Measurements from ENCODE around the gene TRIM24. TPM values are rescaled to one million over a fixed set of nuclear protein-coding genes. Genes with fewer than 3 reads are reported as not detected.
A peak's percentile ranks its signal among the peaks of the same experiment; 100 is the strongest.
"Not testable (repeated sequence)": the region's sequence is repeated elsewhere in the genome, so short reads cannot be mapped to it uniquely, and the experiment has no call there.

TRIM24 gene
- total RNA-seq, 6 donors from 2014 or later: 11.5 to 30.6 (median 23.7) TPM

DNA sequence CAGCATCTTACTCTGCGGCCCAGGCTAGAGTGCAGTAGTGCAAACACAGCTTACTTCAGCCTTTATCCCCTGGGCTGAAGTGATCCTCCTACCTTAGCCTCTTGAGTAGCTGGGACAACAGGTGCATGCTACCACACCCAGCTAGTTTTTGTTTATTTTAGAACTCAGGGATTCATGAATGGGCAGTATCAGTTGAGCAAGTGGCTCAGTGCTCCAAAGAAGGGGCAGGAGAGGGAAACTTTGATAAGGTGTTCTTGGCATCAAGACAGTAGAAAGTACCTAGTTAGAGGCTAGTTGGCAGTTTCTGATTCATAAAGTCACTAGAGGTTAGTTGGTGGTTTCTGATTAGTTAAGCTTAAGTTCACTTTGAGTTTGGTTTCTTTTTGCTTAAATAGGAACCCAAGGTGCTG is 18.4 kb downstream of the TRIM24 start:
- Histone ChIP-seq H3K4me3 (no peak overlapping the region), H3K27me3 (no peaks in the 10 kb centered on the region), H3K4me1 (peaks cover 17 to 48% (median 37%) of the 10 kb centered on the region in 4 donors), H3K9me3 (no peaks in the 10 kb centered on the region), H3K27ac (peak overlapping the region in 2 of 4 donors; percentile 7 to 26), H3K36me3 (no peaks in the 10 kb centered on the region)
- peak in 1 of 2 donors; percentile 41 for TF ChIP-seq POLR2AphosphoS5 (IDR thresholded peaks at IDR 0.05)
- no peak for TF ChIP-seq POLR2A (IDR thresholded peaks at IDR 0.05)
- peak in 1 of 4 donors; percentile 71 for TF ChIP-seq EP300 (IDR thresholded peaks at IDR 0.05)
- 69 to 72% methylated on average over 1 of the region's 1 CpG for whole genome bisulfite sequencing, 2 donors
- peak in 1 of 2 donors; percentile 68 for DNase-seq
- ATAC-seq (ENCODE audit: low FRiP score in 2 of 2): peak; percentile 55 to 87

DNA sequence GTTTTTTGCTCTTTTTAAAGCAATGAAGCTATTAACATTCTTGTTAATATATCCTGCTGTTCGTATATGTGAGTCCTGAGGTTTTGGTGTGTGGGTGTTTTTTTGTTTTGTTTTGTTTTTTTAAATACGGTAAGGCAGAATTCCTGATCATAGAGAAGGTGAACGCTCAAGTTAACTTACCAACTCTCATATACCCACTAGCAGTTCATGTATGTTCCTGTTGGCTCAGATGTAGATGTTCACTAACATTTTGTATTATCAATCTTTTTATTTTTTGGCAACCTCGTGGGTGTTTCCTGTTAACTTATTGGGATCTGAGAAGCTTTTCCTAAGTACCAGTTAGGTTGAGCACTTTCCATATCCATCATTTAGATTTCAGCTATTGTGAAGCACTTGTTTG is 20.5 kb downstream of the TRIM24 start:
- H3K4me3 ChIP-seq: no peak overlapping the region
- no peak for DNase-seq
- no peaks in the 10 kb centered on the region for H3K9me3 ChIP-seq
- H3K36me3 ChIP-seq: no peaks in the 10 kb centered on the region
- H3K27ac ChIP-seq: no peak overlapping the region
- TF ChIP-seq EP300 (IDR thresholded peaks at IDR 0.05) (no peak), POLR2AphosphoS5 (IDR thresholded peaks at IDR 0.05) (no peak), POLR2A (IDR thresholded peaks at IDR 0.05) (no peak)
- TF ChIP-seq, protein P1, sequence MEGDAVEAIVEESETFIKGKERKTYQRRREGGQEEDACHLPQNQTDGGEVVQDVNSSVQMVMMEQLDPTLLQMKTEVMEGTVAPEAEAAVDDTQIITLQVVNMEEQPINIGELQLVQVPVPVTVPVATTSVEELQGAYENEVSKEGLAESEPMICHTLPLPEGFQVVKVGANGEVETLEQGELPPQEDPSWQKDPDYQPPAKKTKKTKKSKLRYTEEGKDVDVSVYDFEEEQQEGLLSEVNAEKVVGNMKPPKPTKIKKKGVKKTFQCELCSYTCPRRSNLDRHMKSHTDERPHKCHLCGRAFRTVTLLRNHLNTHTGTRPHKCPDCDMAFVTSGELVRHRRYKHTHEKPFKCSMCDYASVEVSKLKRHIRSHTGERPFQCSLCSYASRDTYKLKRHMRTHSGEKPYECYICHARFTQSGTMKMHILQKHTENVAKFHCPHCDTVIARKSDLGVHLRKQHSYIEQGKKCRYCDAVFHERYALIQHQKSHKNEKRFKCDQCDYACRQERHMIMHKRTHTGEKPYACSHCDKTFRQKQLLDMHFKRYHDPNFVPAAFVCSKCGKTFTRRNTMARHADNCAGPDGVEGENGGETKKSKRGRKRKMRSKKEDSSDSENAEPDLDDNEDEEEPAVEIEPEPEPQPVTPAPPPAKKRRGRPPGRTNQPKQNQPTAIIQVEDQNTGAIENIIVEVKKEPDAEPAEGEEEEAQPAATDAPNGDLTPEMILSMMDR (IDR thresholded peaks at IDR 0.05): no peak
- H3K4me1 ChIP-seq: peaks cover 15 to 44% (median 26%) of the 10 kb centered on the region in 4 donors
- 66 to 75% methylated on average over 4 of the region's 4 CpGs for WGBS, 2 donors
- no peaks in the 10 kb centered on the region for H3K27me3 ChIP-seq
- no peak for ATAC-seq (ENCODE audit: low FRiP score in 2 of 2)

- Histone ChIP-seq H3K36me3 (no peaks in the 10 kb centered on the region), H3K4me1 (peaks cover 14 to 36% (median 25%) of the 10 kb centered on the region in 4 donors), H3K27me3 (no peaks in the 10 kb centered on the region), H3K9me3 (no peaks in the 10 kb centered on the region), H3K4me3 (no peak overlapping the region), H3K27ac (no peak overlapping the region)
- DNase-seq (no peak), ATAC-seq (ENCODE audit: low FRiP score in 2 of 2) (no peak)
- 76 to 77% methylated on average over 11 of the region's 11 CpGs for WGBS, 2 donors
- no peak for TF ChIP-seq POLR2A (IDR thresholded peaks at IDR 0.05)
- no peak for TF ChIP-seq EP300 (IDR thresholded peaks at IDR 0.05)
- TF ChIP-seq POLR2AphosphoS5 (IDR thresholded peaks at IDR 0.05): no peak
Observed at GRCh38 chr7:138481447-138482380, 21.7 kb downstream of the TRIM24 start.

GRCh38 chr7:138483531-138483930 is 23.5 kb downstream of the TRIM24 start:
- TF ChIP-seq POLR2AphosphoS5 (IDR thresholded peaks at IDR 0.05) (no peak), EP300 (IDR thresholded peaks at IDR 0.05) (no peak), POLR2A (IDR thresholded peaks at IDR 0.05) (no peak)
- TF ChIP-seq, protein P1 (IDR thresholded peaks at IDR 0.05): no peak
- Histone ChIP-seq H3K27ac (peak overlapping the region in 1 of 4 donors; percentile 11), H3K4me1 (peaks cover 4 to 20% (median 8%) of the 10 kb centered on the region in 4 donors), H3K4me3 (no peak overlapping the region), H3K9me3 (no peaks in the 10 kb centered on the region), H3K36me3 (no peaks in the 10 kb centered on the region), H3K27me3 (no peaks in the 10 kb centered on the region)
- WGBS, 2 donors: 73 to 93% methylated on average over 2 of the region's 2 CpGs
- DNase-seq (no peak), ATAC-seq (ENCODE audit: low FRiP score in 2 of 2) (no peak)

DNA sequence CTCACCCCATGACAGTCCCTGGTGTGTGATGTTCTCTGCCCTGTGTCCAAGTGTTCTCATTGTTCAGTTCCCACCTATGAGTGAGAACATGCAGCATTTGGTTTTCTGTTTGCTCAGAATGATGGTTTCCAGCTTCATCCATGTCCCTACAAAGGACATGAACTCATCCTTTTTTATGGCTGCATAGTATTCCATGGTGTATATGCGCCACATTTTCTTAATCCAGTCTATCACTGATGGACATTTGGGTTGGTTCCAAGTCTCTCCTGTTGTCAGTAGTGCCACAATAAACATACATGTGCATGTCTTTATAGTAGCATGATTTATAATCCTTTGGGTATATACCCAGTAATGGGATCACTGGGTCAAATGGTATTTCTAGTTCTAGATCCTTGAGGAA is 25.4 kb downstream of the TRIM24 start:
- DNase-seq; H3K27ac ChIP-seq; H3K4me3 ChIP-seq; H3K27me3 ChIP-seq; H3K36me3 ChIP-seq; ATAC-seq (ENCODE audit: low FRiP score in 2 of 2); H3K9me3 ChIP-seq: not testable (repeated sequence)
- H3K4me1 ChIP-seq: peaks cover 0 to 11% (median 3%) of the 10 kb centered on the region in 4 donors
- 100% methylated on average over 1 of the region's 1 CpG for WGBS, 2 donors

DNA sequence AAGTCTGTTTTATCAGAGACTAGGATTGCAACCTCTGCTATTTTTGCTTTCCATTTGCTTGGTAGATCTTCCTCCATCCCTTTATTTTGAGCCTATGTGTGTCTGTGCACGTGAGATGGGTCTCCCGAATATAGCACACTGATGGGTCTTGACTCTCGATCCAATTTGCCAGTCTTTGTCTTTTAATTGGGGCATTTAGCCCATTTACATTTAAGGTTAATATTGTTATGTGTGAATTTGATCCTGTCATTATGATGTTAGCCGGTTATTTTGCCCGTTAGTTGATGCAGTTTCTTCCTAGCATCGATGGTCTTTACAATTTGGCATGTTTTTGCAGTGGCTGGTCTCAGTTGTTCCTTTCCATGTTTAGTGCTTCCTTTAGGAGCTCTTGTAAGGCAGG is 29.1 kb downstream of the TRIM24 start:
- H3K36me3 ChIP-seq; H3K9me3 ChIP-seq; H3K27me3 ChIP-seq; ATAC-seq (ENCODE audit: low FRiP score in 2 of 2); DNase-seq; H3K4me3 ChIP-seq; H3K27ac ChIP-seq: not testable (repeated sequence)
- WGBS, 2 donors: 97% methylated on average over 6 of the region's 6 CpGs
- peaks cover 5 to 11% (median 7%) of the 10 kb centered on the region in 4 donors for H3K4me1 ChIP-seq
